K562 (cell line): Measurements from ENCODE around the gene AGPAT1.

Source experiments
- GATAD2A ChIP-seq: fragments of 450-650 bp; IDR thresholded peaks from 2 replicates; pipeline ENCODE4 v1.6.1; 2017
- POLR2AphosphoS5 ChIP-seq: IDR thresholded peaks from 2 replicates; pipeline ENCODE4 v1.6.1; 2011; ENCODE audit warnings: mild to moderate bottlenecking, low read depth, low read length, moderate library complexity; ENCODE audit not compliant: control insufficient read depth, insufficient read depth
- RAD21 ChIP-seq, 2 experiments: fragments of 250-450 bp in 1 of 2; fragments of 450-650 bp in 1 of 2; sonication (Bioruptor Pico) in 1 of 2; formaldehyde crosslinking in 1 of 2; IDR thresholded peaks in 1 of 2; conservative IDR thresholded peaks in 1 of 2; 2 replicates each; pipeline versions ENCODE4 v1.4.0 to v1.8.0; 2020 to 2022; ENCODE audit warnings: mild to moderate bottlenecking in 2 of 2, moderate library complexity in 1 of 2
- SIN3A ChIP-seq, 2 experiments: fragments of 150-350 bp in 1 of 2; IDR thresholded peaks; 2 replicates each; pipeline ENCODE4 v1.6.1; 2011 to 2016; ENCODE audit warnings: borderline replicate concordance in 2 of 2, low read depth in 2 of 2, low read length in 2 of 2, mild to moderate bottlenecking in 2 of 2, moderate library complexity in 2 of 2; ENCODE audit not compliant: control insufficient read depth in 1 of 2

GRCh38 chr6:32137454-32137853, 38.4 kb downstream of the AGPAT1 start:
- TF ChIP-seq SIN3A (IDR thresholded peaks at IDR 0.05; ENCODE audit: borderline replicate concordance in 2 of 2, control insufficient read depth in 1 of 2, low read depth in 2 of 2, low read length in 2 of 2) (no peak), GATAD2A (no peak), RAD21 (CRISPR knock-in tag; conservative IDR thresholded peaks at IDR 0.05 in 1 of 2, IDR thresholded peaks at IDR 0.05 in 1 of 2) (no peak), POLR2AphosphoS5 (no peak)
